ENCODE data around the gene MEAF6.
"Not testable (repeated sequence)": the region's sequence is repeated elsewhere in the genome, so short reads cannot be mapped to it uniquely, and the experiment has no call there.

MEAF6 gene

GRCh38 chr1:37532418-37533156 is 18.0 kb upstream of the MEAF6 start:
- not testable (repeated sequence) for DNase-seq (ENCODE audit: low read depth, low spot score)

GRCh38 chr1:37529888-37530287 is 15.3 kb upstream of the MEAF6 start:
- not testable (repeated sequence) for DNase-seq (ENCODE audit: low read depth, low spot score)

GRCh38 chr1:37519613-37520012 is 5.0 kb upstream of the MEAF6 start:
- DNase-seq (ENCODE audit: low read depth, low spot score), result no peak

GRCh38 chr1:37518929-37519328 is 4.4 kb upstream of the MEAF6 start:
- DNase-seq (ENCODE audit: low read depth, low spot score), result not testable (repeated sequence)

- not testable (repeated sequence) for DNase-seq (ENCODE audit: low read depth, low spot score)
These were observed 3.7 kb upstream of the MEAF6 start for GRCh38 chr1:37518241-37518640.

GRCh38 chr1:37517569-37517968 is 3.0 kb upstream of the MEAF6 start:
- DNase-seq (ENCODE audit: low read depth, low spot score), result no peak

GRCh38 chr1:37515185-37516034 is 844 bp upstream of the MEAF6 start:
- DNase-seq (ENCODE audit: low read depth, low spot score), result no peak

- DNase-seq (ENCODE audit: low read depth, low spot score), result no peak
These were observed 694 bp downstream of the MEAF6 start for GRCh38 chr1:37513795-37514349.

- DNase-seq (ENCODE audit: low read depth, low spot score), result no peak
These were observed 5.4 kb downstream of the MEAF6 start for GRCh38 chr1:37509181-37509580.

- DNase-seq (ENCODE audit: low read depth, low spot score), result no peak
These were observed 7.8 kb downstream of the MEAF6 start for GRCh38 chr1:37506740-37507139.

GRCh38 chr1:37502791-37503190 is 11.8 kb downstream of the MEAF6 start:
- not testable (repeated sequence) for DNase-seq (ENCODE audit: low read depth, low spot score)

- no peak for DNase-seq (ENCODE audit: low read depth, low spot score)
These were observed 12.5 kb downstream of the MEAF6 start for GRCh38 chr1:37502104-37502503.

- DNase-seq (ENCODE audit: low read depth, low spot score), result no peak
These were observed 12.9 kb downstream of the MEAF6 start for GRCh38 chr1:37501661-37502060.

- DNase-seq (ENCODE audit: low read depth, low spot score), result no peak
These were observed 15.5 kb downstream of the MEAF6 start for GRCh38 chr1:37498872-37499617.

GRCh38 chr1:37497832-37498231 is 16.7 kb downstream of the MEAF6 start:
- DNase-seq (ENCODE audit: low read depth, low spot score), result no peak

GRCh38 chr1:37495875-37496274 is 18.7 kb downstream of the MEAF6 start:
- no peak for DNase-seq (ENCODE audit: low read depth, low spot score)

- no peak for DNase-seq (ENCODE audit: low read depth, low spot score)
These were observed 21.0 kb downstream of the MEAF6 start for GRCh38 chr1:37493336-37494098.

- no peak for DNase-seq (ENCODE audit: low read depth, low spot score)
These were observed 27.0 kb downstream of the MEAF6 start for GRCh38 chr1:37487619-37487984.

- no peak for DNase-seq (ENCODE audit: low read depth, low spot score)
These were observed 27.6 kb downstream of the MEAF6 start for GRCh38 chr1:37486680-37487618.
